Hematopoietic multipotent progenitor cell treated with erythropoietin and hydrocortisone succinate and interleukin-3 and kit ligand, for 6 days (in vitro differentiated cells): ENCODE measurements around the gene CRISPLD2.
A peak's percentile ranks its signal among the peaks of the same experiment; 100 is the strongest.
"Not testable (repeated sequence)": the region's sequence is repeated elsewhere in the genome, so short reads cannot be mapped to it uniquely, and the experiment has no call there.

Experiments
- DNase-seq: peaks from one replicate; pipeline ENCODE4 v3.0.0-alpha.2; 2015

CRISPLD2 gene

DNA sequence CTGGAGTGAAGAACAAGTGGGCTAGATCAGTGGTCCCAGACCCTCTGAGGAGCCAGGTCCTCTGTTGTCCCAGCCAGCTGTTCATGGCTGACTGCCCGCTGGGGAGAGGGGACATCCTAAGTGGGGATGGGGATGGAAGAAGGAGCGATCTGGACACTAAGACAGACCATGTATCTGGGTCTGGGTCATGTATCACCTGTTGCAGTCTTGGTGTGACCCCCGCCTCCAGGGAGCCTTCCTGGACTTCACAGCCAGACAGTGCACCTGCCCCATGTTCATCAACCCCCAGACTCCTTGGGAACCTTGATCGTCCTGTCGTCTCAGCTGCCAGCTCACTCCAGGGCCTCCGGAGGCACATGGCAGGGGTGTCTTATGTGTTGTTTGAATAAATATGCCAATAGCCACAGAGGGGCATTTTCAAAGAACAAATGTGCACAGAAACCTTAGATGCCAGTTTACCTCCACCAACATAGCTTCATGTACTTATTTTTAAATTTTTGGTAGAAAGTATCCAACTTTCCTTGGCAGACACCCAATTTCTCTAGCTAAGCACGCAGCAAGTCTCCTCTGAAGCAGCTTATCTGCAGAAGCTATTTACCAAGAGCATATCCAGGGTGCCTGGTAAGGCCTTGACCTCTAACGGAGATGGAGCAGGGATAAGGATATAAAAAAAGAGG, 43.2 kb downstream of the CRISPLD2 start:
- no peak for DNase-seq

DNA sequence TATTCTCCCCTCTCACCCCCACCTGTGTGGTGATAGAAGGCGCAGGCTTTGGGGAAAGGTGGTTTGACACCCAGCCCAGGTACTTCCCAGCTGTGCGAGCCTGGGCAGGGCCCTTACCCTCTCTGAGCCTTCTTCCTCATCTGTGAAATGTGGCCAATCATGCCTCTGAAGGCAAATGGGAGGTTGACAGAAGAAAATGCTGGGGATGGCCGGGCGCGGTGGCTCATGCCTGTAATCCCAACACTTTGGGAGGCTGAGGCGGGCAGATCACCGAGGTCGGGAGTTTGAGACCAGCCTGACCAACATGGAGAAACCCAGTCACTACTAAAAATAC, 43.7 kb downstream of the CRISPLD2 start:
- no peak for DNase-seq

DNA sequence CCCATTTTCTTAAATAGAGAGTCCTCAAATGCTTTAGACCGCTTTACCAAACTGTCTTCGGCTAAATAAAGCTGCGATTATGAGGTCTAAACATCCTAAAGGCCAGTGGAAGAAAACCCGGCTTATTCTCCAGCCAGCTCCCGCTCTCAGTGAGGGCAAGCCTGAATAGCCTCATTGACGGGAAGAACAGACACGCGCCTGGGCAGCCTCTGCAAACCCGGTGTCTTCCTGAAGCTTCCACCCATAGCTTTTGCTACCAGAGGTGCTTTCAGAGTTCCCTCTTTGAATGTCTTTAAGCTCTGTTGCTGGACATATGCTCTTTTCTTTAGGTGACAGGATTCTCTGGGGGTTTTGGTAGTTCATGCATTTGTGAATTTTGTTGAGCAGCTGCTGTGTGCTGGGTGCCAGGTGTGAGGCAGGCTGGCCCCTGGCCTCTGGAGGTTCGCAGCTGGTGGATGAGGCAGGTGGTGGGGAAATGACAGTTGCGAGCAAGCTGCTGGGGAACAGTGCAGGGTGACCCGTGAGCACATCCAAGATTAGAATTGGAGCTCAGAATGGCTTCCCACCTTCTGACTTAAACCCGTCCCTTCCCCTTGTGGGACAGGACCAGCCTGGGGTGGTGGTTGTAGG, 44.7 kb downstream of the CRISPLD2 start:
- no peak for DNase-seq

DNA sequence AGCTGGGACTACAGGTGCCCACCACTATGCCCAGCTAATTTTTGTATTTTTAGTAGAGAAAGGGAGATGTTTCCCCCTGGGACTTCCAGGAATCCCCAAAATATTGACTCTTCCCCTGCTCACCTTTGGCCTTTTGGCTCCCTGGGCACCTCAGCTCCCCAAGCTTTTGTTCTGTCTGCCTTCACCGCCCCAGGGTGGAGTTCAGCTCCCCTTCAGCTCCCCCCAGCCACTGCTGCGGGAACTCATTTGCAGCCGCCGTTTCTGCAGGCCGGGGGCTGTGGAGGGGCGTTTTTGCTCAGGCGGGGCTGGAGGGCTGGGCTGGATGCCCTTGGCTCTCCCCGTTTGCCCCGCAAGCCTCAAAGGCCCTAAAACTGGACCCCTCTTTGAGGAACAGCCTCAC, 47.9 kb downstream of the CRISPLD2 start:
- no peak for DNase-seq

DNA sequence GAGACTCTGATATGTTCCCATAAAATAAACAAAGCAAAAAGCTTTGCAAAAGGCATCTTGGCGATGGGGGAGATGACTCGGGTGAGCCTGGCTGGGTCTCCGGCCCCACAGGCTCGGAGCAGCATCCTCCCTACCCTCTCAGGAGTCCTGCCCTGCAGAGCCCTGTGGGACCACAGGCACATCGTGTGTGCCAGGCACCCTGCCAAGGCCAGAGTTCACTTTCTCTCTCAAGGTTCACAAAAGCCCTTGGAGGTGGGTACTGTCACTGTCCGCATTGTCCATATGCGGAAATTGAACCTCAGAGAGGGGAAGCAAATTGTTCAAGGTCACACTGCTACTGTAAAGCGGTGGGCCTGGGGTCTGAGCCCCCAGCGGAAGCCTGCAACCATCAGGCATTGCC, 48.5 kb downstream of the CRISPLD2 start:
- DNase-seq = no peak

DNA sequence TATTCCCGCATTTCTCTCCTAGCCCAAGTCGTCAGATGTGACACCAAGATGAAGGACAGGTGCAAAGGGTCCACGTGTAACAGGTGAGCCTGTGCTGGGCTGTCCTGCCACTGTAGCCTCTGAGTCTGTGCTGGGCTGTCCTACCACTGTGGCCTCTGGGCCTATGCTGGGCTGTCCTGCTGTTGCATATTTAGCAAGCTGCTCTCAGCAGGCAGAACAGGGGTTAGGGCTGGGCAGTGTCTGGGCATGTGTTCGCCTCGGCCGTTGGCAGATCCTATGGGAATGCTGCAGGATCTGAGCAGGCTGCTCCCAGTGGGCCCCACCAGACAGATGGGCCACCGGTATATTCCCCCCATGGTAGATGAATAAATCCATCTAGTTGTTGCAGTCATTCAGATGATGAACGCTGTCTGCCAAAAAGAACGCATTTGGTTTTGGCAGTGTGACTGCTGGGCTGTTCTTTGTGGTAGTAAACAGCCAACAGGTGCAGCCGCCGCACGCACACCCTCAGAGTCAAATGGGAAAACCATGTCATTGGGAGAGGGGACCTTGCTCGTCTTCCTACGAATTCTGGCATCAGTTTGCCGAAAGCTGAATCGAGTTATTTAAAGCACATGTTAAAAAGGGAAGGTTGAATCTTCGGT, 49.2 kb downstream of the CRISPLD2 start:
- DNase-seq = no peak

DNA sequence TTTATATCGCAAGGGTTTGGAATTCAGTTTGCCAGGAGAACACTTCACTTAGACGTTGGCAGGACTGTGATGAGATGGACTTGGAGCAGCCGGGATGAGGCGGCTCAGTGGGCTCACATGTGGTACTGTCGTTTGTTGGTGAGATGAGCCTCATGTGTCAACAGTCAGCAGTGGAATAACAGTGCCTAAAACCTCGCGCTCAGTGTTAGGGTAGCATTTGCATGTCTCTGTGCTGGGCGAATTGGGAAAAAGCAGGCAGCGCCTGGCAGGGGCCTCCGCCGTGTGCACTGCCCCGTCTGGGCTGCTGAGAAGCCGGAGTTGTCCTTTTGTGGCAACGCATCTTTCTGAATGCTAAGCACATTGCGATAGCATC, 49.7 kb downstream of the CRISPLD2 start:
- DNase-seq = no peak

DNA sequence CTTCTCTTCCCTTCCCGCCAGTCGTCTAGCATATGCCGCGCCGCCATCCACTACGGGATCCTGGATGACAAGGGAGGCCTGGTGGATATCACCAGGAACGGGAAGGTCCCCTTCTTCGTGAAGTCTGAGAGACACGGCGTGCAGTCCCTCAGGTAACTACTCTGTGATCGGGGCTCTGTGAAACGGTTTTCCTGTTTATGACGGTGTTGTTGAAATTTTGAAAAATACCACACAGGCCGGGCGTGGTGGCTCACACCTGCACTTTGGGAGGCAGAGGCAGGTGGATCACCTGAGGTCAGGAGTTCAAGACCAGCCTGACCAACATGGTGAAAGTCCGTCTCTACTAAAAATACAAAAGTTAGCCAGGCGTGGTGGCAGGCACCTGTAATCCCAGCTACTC, 53.2 kb downstream of the CRISPLD2 start:
- not testable (repeated sequence) for DNase-seq

DNA sequence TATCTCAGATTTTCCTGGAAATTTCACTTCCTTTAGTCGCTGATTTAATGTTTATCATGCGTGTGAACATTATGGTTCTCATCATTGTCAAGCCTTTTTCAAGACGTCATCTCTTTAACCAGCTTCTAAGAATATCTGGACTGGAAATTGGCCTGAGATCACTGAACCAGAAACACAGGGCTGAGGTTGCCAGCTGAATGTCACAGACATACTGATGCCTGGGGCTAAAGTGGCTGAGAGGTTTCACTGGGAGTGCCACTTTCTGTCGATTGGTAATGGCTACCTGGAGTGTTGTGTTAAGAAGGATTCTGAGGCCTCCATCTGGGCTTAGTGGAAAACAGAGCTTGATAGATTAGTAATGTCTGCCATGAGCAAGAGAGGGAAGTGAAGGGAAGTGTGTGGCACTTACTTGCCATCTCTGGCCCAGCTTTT, 54.2 kb downstream of the CRISPLD2 start:
- DNase-seq = no peak

DNA sequence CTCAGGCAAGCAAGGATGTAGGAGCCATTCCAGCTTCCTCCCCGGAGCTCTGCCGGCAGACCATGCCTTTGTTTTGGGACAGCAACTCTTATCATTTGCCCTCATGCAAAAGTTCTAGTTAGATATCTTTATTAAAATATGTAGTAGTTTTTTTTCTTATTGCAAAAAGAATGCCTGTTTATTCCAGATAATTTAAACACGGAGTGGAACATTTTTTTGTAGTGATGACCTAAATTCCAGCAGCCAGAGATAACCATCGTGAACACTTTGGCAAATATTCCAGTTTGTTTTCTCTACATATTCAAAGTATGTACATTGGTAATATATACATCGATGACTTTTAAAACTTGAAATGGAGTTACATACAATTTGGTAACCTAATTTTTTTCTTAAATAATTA, 54.8 kb downstream of the CRISPLD2 start:
- no peak for DNase-seq

DNA sequence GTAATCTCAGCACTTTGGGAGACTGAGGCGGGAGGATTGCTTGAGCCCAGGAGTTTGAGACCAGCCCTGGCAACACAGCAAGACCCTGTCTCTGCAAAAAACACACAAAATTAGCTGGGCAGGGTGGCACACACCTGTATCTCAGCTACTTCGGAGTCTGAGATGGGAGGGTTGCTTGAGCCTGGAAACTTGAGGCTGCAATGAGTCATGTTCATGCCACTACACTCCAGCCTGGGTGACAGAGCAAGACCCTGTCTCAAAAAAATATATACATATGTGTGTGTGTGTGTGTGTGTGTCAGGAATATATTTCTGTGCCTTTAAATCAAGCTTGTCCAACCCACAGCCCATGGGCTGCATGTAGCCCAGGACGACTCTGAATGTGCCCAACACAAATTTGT, 55.2 kb downstream of the CRISPLD2 start:
- DNase-seq = no peak

DNA sequence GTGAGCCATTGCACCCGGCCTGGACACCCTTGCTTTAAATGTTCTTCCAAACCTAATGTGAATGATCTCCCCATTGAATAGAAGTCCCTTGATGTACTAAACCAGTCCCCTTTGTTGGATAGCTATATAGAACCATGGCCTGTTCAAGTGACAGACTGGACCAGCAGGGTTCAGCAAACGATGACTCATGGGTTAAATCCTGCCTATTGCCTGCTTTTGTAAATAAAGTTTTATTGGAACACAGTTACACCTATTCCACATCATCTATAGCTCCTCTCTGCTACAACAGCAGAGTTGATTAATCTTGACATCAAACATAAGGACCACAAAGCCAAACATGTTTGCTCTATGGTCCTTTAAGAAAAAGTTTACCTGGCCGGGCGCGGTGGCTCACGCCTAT, 56.1 kb downstream of the CRISPLD2 start:
- DNase-seq = no peak

DNA sequence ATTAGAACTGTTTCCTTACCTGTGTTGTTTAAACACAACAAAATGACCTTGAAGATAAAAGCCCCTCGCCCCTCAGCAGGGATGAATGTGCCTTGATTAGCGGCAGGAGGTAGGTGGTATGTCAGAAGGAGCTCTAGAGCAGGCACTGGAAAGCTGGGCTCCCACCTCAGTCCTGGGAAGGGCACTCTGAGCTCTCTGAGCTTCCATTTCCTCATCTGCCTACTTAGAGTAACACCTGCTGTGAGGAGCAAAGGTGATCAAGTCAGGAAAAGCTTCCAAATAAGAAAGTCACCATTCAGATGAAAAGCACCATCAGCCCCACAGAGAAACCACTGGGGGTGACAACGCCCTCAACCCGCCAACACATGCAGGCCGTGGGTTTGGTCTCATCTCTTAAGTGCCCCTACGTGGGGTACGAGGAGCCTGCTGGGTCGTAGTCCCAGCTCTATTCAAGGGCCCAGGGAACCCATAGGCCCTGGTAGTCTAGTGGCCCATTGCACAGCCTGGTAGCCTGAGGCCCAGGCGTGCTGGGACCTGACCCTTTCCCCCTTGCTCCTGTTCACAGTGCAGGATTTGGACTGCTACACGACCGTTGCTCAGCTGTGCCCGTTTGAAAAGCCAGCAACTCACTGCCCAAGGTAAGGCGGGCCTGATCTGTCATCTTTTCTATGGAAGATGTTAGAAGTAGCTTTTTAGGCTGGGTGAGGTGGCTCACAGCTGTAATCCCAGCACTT, 57.3 kb downstream of the CRISPLD2 start:
- no peak for DNase-seq

DNA sequence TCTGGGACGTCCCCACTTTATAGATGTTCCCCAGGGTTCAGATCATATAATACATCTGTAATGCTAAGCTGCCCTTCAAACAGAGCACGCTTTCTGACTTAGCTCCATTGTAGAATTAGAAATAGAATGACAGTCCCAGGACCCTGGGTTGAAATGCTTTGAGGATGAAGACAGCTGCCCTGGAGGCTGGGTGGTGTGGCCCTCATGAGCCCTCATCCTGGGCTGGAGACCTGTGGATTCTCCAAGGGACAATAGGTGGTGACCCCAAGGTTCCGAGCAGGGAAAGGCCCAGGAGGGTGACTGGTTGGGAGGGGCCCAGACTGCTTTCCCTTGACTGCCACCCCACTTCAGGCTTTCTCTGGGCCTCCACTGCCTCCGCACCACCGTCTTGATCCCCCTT, 59.0 kb downstream of the CRISPLD2 start:
- DNase-seq = no peak

DNA sequence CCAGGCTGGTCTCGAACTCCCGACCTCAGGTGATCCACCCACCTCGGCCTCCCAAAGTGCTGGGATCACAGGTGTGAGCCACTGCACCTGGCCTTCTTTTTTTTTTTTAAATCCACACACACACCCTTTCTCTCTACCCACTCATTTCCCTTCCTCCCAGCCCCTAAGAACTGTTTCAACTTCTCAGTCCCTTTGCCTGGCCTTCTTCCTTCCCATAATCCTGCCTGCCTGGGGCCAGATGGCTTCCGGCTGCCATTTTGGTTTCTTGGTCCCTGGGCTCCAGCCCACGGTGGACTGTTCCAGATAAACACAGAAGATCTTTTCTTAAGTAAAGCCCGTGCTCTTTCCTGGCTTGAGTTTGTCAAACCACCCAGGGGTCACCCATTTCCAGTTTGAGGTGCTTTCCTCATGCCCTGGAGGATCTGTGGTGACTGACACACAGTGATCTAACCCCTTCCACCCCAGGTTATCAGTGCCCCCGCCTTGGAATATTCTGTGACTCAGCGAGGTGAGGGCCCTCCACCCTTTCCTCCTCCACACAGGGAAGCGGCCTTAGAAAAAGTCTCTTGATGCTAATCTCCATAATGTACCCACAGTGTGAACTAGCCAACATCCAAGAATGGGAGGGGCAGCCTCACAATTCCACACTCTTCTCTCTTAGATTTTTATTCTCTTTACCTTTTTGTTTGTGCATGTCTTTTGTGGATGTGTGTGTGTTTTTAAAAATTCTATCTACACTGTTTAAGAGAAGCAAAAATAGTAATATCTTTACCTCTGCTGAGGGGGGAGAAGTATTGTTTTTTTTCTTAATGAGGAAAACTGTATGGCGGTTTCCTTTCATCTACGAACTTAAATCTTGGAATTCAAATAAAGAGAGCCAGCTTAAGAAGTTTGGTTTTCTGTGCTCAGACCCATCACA, 60.0 kb downstream of the CRISPLD2 start:
- peak; percentile 9 for DNase-seq

DNA sequence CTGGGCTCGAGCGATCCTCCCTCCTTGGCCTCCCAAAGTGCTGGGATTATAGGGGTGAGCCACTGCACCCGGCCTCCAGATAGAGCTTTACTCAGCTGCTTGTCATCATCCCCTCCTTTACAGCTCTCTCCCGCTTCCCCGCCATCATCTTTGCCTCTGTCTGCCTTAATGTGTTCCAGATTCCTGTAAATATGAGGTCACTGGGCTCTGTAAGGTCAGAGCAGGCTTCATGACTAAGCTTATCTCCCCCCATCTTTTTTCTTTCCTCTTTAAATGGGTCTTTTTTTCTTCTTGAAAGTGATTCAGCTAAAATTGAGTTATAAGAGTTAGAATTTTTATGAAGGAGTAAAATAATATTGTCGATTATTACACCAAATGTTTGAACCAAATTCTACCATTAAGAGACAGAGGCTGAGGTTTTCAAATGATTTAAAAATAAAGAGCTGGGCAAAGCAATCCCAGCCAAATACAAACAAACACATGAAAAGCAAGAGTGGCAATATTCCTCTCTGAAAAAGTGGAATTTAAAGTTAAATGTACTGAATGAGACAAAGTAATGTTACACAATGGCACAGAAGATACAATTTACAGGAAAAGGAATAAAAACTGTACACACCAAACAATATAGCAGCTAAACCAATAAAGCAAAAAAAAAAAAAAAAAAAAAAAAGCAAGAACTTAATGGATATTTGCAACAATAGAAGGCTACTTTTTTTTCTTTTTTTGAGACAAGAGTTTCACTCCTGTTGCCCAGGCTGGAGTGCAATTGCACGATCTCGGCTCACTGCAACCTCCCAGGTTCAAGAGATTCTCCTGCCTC, 62.1 kb downstream of the CRISPLD2 start:
- DNase-seq = no peak

DNA sequence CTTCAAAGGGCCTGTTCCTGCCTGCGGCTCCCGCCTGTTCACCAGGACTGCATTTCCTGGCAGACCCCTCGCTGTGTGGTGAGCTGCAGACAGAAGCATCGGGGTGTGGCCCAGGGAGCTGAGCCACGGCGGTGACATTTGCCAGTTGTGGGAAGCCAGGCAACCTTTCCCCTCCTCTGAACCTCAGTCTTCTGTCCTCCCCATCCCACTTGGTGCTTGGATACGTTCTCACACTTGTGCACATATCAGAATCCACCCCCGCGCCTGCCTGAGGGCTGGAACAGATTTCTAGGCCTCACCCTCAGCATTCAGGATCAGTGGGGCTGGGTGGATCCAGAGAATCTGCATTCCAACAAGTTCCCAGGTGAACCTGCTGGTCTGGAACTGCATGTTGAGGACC, 63.5 kb downstream of the CRISPLD2 start:
- no peak for DNase-seq

DNA sequence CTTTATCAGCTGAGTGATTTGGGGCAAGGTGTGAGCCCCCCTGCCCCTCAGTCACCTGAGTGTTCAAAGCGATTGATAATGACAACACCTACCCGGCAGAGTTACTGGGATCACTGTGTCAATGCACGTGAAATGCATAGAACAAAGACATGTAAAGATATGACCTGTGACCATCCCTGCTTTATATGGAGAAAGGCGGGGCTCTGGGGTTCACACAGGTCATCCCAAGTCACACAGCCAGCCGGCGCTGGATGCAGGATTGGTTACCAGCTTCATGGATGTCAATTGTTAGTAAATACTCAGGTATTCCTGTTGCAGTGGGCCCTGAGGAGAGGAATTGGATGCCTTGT, 64.4 kb downstream of the CRISPLD2 start:
- no peak for DNase-seq

DNA sequence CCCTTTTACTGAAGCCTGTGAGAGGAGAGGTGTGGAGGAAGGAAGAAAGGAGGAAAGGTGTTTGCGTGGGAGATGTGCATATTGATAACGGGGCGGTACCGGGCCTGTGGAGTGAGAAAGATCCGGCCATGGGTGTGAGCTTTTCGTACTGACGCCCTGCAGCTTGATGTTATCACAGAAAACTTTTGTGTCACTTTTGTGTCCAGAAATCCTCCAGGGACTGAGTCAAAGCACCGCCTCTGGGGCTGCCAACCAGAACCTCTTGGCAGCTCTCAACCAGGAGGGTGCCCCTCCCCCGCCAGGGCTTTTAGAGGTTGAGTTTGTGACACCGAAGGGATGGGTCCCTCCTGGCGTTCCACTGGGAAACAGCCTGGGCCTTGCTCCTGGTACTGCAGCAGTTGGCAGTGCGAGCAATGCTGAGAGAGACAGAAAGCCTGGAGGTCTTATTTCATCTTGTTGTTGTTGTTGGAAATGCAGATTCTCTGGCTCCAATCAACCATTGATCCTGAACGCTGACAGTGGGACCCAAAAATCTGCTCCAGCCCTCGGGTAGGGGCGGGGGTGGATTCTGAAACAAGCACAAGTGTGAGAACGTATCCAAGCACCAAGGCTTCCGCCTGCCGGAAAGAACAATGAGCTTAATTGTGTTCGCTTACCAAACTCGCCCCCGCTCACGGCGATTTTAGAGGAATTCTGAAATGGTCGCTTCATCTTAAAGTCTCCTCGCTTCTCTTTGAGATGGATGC, 65.0 kb downstream of the CRISPLD2 start:
- DNase-seq = no peak

DNA sequence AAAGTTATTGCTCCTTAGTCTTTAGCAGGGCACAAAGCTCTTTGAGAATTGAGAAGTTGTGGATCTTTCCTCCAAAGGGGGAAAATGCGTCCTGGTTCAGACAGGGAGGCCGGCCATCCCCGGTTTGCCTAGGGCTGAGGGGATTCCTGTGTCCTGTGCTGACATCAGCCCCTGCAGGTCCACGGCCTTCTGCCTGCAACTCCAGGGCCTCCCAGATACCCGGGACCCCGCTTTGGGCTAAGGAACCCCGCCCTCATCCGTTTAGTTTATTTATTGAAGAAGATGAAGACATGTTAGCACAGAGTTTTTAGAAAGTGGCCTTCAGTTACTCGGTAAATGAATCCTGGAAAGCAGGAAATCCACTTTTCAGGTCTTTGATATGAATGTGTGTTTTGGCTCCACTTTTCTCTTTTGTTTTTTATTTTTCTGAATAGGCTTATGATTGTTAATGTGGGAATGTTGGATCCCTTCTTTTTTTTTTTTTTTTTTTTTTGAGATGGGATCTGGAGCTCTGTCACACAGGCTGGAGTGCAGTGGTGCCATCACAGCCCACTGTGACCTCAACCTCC, 65.6 kb downstream of the CRISPLD2 start:
- no peak for DNase-seq

DNA sequence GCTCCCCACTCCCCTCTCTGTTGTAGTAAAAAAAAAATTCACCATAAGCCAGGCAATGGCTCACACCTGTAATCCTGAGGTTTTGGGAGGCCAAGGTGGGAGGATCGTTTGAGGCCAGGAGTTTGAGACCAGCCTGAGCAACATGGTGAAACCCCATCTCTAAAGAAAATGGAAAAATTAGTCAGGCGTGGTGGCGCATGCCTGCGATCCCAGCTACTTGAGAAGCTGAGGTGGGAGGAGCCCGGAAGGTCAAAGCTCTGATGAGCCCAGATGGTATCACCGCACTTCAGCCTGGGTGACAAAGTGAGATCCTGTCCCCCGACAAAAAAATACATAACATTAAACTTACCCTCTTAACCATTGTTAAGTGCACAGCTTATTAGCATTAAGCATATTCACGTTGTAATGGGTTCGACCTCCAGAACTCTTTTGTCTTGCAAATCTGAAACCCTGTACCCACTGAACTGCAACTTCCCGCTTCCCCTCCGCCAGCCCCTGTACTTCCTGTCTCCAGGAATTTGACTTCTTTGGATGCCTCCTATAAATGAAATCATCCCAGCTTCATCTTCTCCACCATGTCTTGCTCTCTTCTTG, 66.8 kb downstream of the CRISPLD2 start:
- no peak for DNase-seq
